IMR-90 (cell line): ENCODE measurements around the gene PNMA6F. TPM values are rescaled to one million over a fixed set of nuclear protein-coding genes. Genes with fewer than 3 reads are reported as not detected.

Source experiments
- ATAC-seq: fragments of 200-7000 bp; cut with Tn5 transposase; 2 replicates; pipeline ENCODE4 v1.9.1; 2020; ENCODE audit warnings: low read depth, mild to moderate bottlenecking, moderate library complexity
- BruUV-seq: library from RNA; stranded (reverse); fragments of 400-500 nt; replicated peaks from 2 replicates; lab custom pipeline; 2021; lab: Mats Ljungman, UMichigan
- CTCF ChIA-PET: fragments of 300-600 bp; formaldehyde crosslinking; extraction: SDS; loops from one replicate; lab custom pipeline; 2021; ENCODE audit warnings: antibody characterized with exemption; lab: Yijun Ruan, JAX
- POLR2A ChIA-PET: fragments of 300-600 bp; sonication (Branson Sonifier 250); formaldehyde crosslinking; loops from one replicate; lab custom pipeline; 2022; ENCODE audit warnings: antibody characterized with exemption; ENCODE audit not compliant: unreplicated experiment; lab: Charles Lee
- DNase-seq: peaks from one replicate; pipeline ENCODE4 v3.0.0; 2013
- H2AFZ ChIP-seq: replicated peaks from 2 replicates; pipeline ENCODE3; 2013; ENCODE audit warnings: low read length, mild to moderate bottlenecking; ENCODE audit not compliant: poor library complexity
- H2AK5ac ChIP-seq: 2 replicates; pipeline ENCODE4 v1.6.1; 2013; ENCODE audit warnings: low read depth, low read length, inconsistent platforms
- H2AK9ac ChIP-seq: replicated peaks from 2 replicates; pipeline ENCODE3; 2013; ENCODE audit warnings: mild to moderate bottlenecking, low read depth, low read length, moderate library complexity; ENCODE audit not compliant: poor library complexity
- H2BK120ac ChIP-seq: 2 replicates; pipeline ENCODE4 v1.6.1; 2013; ENCODE audit warnings: low read depth, low read length, inconsistent platforms
- H2BK15ac ChIP-seq: 3 replicates; pipeline ENCODE4 v1.6.1; 2013; ENCODE audit warnings: low read depth, low read length, inconsistent platforms
- H2BK20ac ChIP-seq: 2 replicates; pipeline ENCODE4 v1.6.1; 2013; ENCODE audit warnings: low read depth, mild to moderate bottlenecking, inconsistent platforms, low read length, moderate library complexity
- H2BK5ac ChIP-seq: 2 replicates; pipeline ENCODE4 v1.6.1; 2013; ENCODE audit warnings: mild to moderate bottlenecking, low read depth, low read length, inconsistent platforms; ENCODE audit not compliant: poor library complexity, severe bottlenecking
- H3K14ac ChIP-seq: replicated peaks from 2 replicates; pipeline ENCODE4 v1.6.1; 2013; ENCODE audit warnings: low read depth, low read length, inconsistent platforms
- H3K18ac ChIP-seq: 2 replicates; pipeline ENCODE4 v1.6.1; 2013; ENCODE audit warnings: low read depth, low read length, control low read depth
- H3K23ac ChIP-seq: 2 replicates; pipeline ENCODE4 v1.6.1; 2013; ENCODE audit warnings: low read depth, low read length, inconsistent platforms
- H3K27ac ChIP-seq: 2 replicates; pipeline ENCODE4 v1.5.1; 2013; ENCODE audit warnings: mild to moderate bottlenecking, control low read depth, low read length; ENCODE audit not compliant: insufficient read depth
- H3K27me3 ChIP-seq: 2 replicates; pipeline ENCODE4 v1.6.1; 2013; ENCODE audit warnings: low read length; ENCODE audit not compliant: control insufficient read depth, insufficient read depth
- H3K36me3 ChIP-seq: 2 replicates; pipeline ENCODE4 v1.6.1; 2013; ENCODE audit warnings: low read length, mixed read lengths; ENCODE audit not compliant: control insufficient read depth, insufficient read depth
- H3K4ac ChIP-seq: 2 replicates; pipeline ENCODE4 v1.6.1; 2013; ENCODE audit warnings: low read depth, low read length, inconsistent platforms
- H3K4me1 ChIP-seq: 2 replicates; pipeline ENCODE4 v1.6.1; 2013; ENCODE audit warnings: low read length, mixed read lengths; ENCODE audit not compliant: control insufficient read depth, insufficient read depth
- H3K4me2 ChIP-seq: 2 replicates; pipeline ENCODE4 v1.6.1; 2013; ENCODE audit warnings: low read depth, mild to moderate bottlenecking, control low read depth, low read length, moderate library complexity
- H3K4me3 ChIP-seq: 2 replicates; pipeline ENCODE4 v1.5.1; 2013; ENCODE audit warnings: low read depth, mild to moderate bottlenecking, control low read depth, low read length, moderate library complexity; ENCODE audit not compliant: insufficient read depth
- H3K56ac ChIP-seq: 2 replicates; pipeline ENCODE4 v1.6.1; 2013; ENCODE audit warnings: low read length, inconsistent platforms; ENCODE audit not compliant: insufficient read depth; ENCODE audit errors: extremely low read depth
- H3K79me1 ChIP-seq, 2 experiments: 2 replicates each; pipeline ENCODE4 v1.6.1; 2013; ENCODE audit warnings: low read length in 2 of 2, inconsistent platforms in 1 of 2, low read depth in 1 of 2
- H3K9ac ChIP-seq: 2 replicates; pipeline ENCODE4 v1.6.1; 2013; ENCODE audit warnings: low read depth, low read length, control low read depth
- H3K9me1 ChIP-seq: 2 replicates; pipeline ENCODE4 v1.6.1; 2013; ENCODE audit warnings: low read length, inconsistent platforms; ENCODE audit not compliant: insufficient read depth
- H3K9me3 ChIP-seq: 2 replicates; pipeline ENCODE4 v1.6.1; 2013; ENCODE audit warnings: low read length; ENCODE audit not compliant: control insufficient read depth, insufficient read depth
- H4K20me1 ChIP-seq: 2 replicates; pipeline ENCODE4 v1.6.1; 2013; ENCODE audit warnings: low read length, inconsistent platforms; ENCODE audit not compliant: insufficient read depth
- H4K5ac ChIP-seq: 2 replicates; pipeline ENCODE4 v1.6.1; 2013; ENCODE audit warnings: mild to moderate bottlenecking, low read depth, low read length, control low read depth
- H4K8ac ChIP-seq, 2 experiments: 2 replicates each; pipeline ENCODE4 v1.6.1; 2013; ENCODE audit warnings: low read depth in 2 of 2, low read length in 2 of 2, control low read depth in 1 of 2, inconsistent platforms in 1 of 2
- H4K91ac ChIP-seq: 2 replicates; pipeline ENCODE4 v1.6.1; 2013; ENCODE audit warnings: low read depth, low read length, inconsistent platforms; ENCODE audit not compliant: insufficient read depth
- BHLHE40 ChIP-seq: fragments of 150-350 bp; IDR thresholded peaks from 2 replicates; pipeline ENCODE4 v1.6.1; 2016; ENCODE audit warnings: mild to moderate bottlenecking, low read depth, low read length
- CEBPB ChIP-seq: IDR thresholded peaks from 2 replicates; pipeline ENCODE4 v1.6.1; 2012; ENCODE audit warnings: low read depth, low read length, improper control_type of control experiment
- CHD1 ChIP-seq: IDR thresholded peaks from 2 replicates; pipeline ENCODE4 v1.6.1; 2012; ENCODE audit warnings: low read depth, low read length, improper control_type of control experiment
- FOS ChIP-seq: fragments of 150-350 bp; IDR thresholded peaks from 2 replicates; pipeline ENCODE4 v1.6.1; 2016; ENCODE audit warnings: low read depth, low read length
- MAFK ChIP-seq: IDR thresholded peaks from 2 replicates; pipeline ENCODE4 v1.6.1; 2012; ENCODE audit warnings: low read depth, low read length, improper control_type of control experiment
- MAZ ChIP-seq: IDR thresholded peaks from 2 replicates; pipeline ENCODE4 v1.6.1; 2012; ENCODE audit warnings: low read depth, mild to moderate bottlenecking, low read length, improper control_type of control experiment, moderate library complexity, borderline replicate concordance
- MXI1 ChIP-seq: IDR thresholded peaks from 2 replicates; pipeline ENCODE4 v1.6.1; 2012; ENCODE audit warnings: low read depth, mild to moderate bottlenecking, low read length, moderate library complexity, borderline replicate concordance
- NFE2L2 ChIP-seq: fragments of 150-350 bp; IDR thresholded peaks from 2 replicates; pipeline ENCODE4 v1.6.1; 2016; ENCODE audit warnings: low read depth, mild to moderate bottlenecking, low read length
- POLR2A ChIP-seq: IDR thresholded peaks from 2 replicates; pipeline ENCODE4 v1.6.1; 2012; ENCODE audit warnings: mild to moderate bottlenecking, low read depth, low read length
- RAD21 ChIP-seq: IDR thresholded peaks from 2 replicates; pipeline ENCODE4 v1.6.1; 2012; ENCODE audit warnings: low read length, improper control_type of control experiment
- RFX5 ChIP-seq: IDR thresholded peaks from 2 replicates; pipeline ENCODE4 v1.8.0; 2012; ENCODE audit warnings: low read depth, mild to moderate bottlenecking, low read length, moderate library complexity
- WGBS, 2 experiments: methylation state at CpG; one replicate each; pipeline versions ENCODE4 v1.1.5 to v1.1.7; 2013; ENCODE audit warnings: missing lambda C conversion rate in 2 of 2; ENCODE audit not compliant: insufficient read length in 1 of 2; ENCODE audit errors: extremely low coverage in 2 of 2; 5-methylcytosine and 5-hydroxymethylcytosine counted together
- dilution Hi-C: fragments of 300-500 bp; cut with HindIII; formaldehyde crosslinking; loops from one replicate; pipeline ENCODE4 v1.14.3; 2018; ENCODE audit warnings: low sequenced_read_pairs; ENCODE audit not compliant: unreplicated experiment
- in situ Hi-C: fragments of 300-500 bp; cut with MboI; formaldehyde crosslinking; loops from 3 replicates; pipeline ENCODE4 v1.14.3; 2019; ENCODE audit warnings: low sequenced_read_pairs, inconsistent platforms, mixed read lengths
- intact Hi-C: fragments of 100-400 bp; cut with micrococcal nuclease; formaldehyde crosslinking; loops from 2 replicates; pipeline ENCODE4 v1.10.0; 2022
- polyA plus RNA-seq, 3 experiments: library from polyadenylated mRNA; depleted of rRNA; stranded (reverse); fragments of >200 nt; gene quantifications; 2 replicates each; pipeline ENCODE4 v1.2.3, GENCODE V29; 2012; ENCODE audit warnings: low replicate concordance in 1 of 3
- total RNA-seq: library from RNA; depleted of rRNA; stranded (reverse); fragments of >200 nt; gene quantifications from 2 replicates; pipeline ENCODE4 v1.2.3, GENCODE V29; 2012
- TF ChIP-seq, protein P1 (sequence below): fragments of 150-350 bp; IDR thresholded peaks from 2 replicates; pipeline ENCODE4 v1.6.1; 2016; ENCODE audit warnings: low read depth, mild to moderate bottlenecking, low read length, moderate library complexity, borderline replicate concordance
- TF ChIP-seq, protein P2 (sequence below): fragments of 150-350 bp; IDR thresholded peaks from 2 replicates; pipeline ENCODE4 v1.6.1; 2017; ENCODE audit warnings: mild to moderate bottlenecking, antibody characterized with exemption, low read length, low read depth

PNMA6F gene
- total and polyA plus RNA-seq, 2 of the 4 experiments (the other 2 are of a cell fraction), result not detected

GRCh38 chrX:153361781-153362397 lies 40.3 kb upstream of the PNMA6F start:
- CTCF ChIA-PET, result no interaction called here

More at GRCh38 chrX:153361781-153362397, 40.3 kb upstream of the PNMA6F start:
- Histone ChIP-seq H3K4me3 (no peak overlapping the region), H3K23ac (no peak overlapping the region), H3K4me2 (no peak overlapping the region), H3K4ac (no peak overlapping the region), H3K18ac (no peak overlapping the region), H3K9ac (no peak overlapping the region), H2BK5ac (no peak overlapping the region), H3K14ac (no peak overlapping the region), H3K9me3 (no peaks in the 10 kb centered on the region), H3K9me1 (no peaks in the 10 kb centered on the region), H3K27me3 (peaks cover 3% of the 10 kb centered on the region; the same call in 1 of the 2 replicates), H2AFZ (no peak overlapping the region), H3K27ac (no peak overlapping the region), H4K91ac (no peak overlapping the region), H2BK120ac (no peak overlapping the region), H2AK5ac (no peak overlapping the region), H2BK15ac (no peak overlapping the region), H4K8ac (no peak overlapping the region), H2BK20ac (no peak overlapping the region), H4K20me1 (no peaks in the 10 kb centered on the region), H3K4me1 (no peaks in the 10 kb centered on the region), H4K5ac (no peak overlapping the region), H3K56ac (no peak overlapping the region), H3K36me3 (no peaks in the 10 kb centered on the region), H3K79me1 (no peaks in the 10 kb centered on the region), H2AK9ac (no peak overlapping the region)
- WGBS, 2 experiments, result no CpG with 5 or more reads among the region's 2 CpGs
- DNase-seq (no peak), ATAC-seq (no peak)
- intact Hi-C loops (no loop called here), dilution Hi-C loops (no loop called here), in situ Hi-C loops (no loop called here)
- POLR2A ChIA-PET, result no interaction called here
- TF ChIP-seq BHLHE40 (no peak), FOS (no peak), MXI1 (no peak), MAFK (no peak), RAD21 (no peak), CHD1 (no peak), MAZ (no peak), NFE2L2 (no peak), RFX5 (no peak), CEBPB (no peak), POLR2A (no peak)
- TF ChIP-seq, protein P1, sequence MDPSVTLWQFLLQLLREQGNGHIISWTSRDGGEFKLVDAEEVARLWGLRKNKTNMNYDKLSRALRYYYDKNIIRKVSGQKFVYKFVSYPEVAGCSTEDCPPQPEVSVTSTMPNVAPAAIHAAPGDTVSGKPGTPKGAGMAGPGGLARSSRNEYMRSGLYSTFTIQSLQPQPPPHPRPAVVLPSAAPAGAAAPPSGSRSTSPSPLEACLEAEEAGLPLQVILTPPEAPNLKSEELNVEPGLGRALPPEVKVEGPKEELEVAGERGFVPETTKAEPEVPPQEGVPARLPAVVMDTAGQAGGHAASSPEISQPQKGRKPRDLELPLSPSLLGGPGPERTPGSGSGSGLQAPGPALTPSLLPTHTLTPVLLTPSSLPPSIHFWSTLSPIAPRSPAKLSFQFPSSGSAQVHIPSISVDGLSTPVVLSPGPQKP, result no peak
- TF ChIP-seq, protein P2, sequence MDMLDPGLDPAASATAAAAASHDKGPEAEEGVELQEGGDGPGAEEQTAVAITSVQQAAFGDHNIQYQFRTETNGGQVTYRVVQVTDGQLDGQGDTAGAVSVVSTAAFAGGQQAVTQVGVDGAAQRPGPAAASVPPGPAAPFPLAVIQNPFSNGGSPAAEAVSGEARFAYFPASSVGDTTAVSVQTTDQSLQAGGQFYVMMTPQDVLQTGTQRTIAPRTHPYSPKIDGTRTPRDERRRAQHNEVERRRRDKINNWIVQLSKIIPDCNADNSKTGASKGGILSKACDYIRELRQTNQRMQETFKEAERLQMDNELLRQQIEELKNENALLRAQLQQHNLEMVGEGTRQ, result no peak
- no TSS peak for BruUV-seq
